CD4-positive, alpha-beta T cell treated with Interleukin-15 for 4 hours (primary cell): ENCODE measurements around the gene PECR.
"Not testable (repeated sequence)": the region's sequence is repeated elsewhere in the genome, so short reads cannot be mapped to it uniquely, and the experiment has no call there.

ENCODE experiments used
- DNase-seq: peaks from one replicate; pipeline ENCODE4 v3.0.0-alpha.2; 2020; ENCODE audit warnings: low spot score

The PECR gene

GRCh38 chr2:216029416-216030129, 52.0 kb downstream of the PECR start:
- DNase-seq, result no peak

DNA sequence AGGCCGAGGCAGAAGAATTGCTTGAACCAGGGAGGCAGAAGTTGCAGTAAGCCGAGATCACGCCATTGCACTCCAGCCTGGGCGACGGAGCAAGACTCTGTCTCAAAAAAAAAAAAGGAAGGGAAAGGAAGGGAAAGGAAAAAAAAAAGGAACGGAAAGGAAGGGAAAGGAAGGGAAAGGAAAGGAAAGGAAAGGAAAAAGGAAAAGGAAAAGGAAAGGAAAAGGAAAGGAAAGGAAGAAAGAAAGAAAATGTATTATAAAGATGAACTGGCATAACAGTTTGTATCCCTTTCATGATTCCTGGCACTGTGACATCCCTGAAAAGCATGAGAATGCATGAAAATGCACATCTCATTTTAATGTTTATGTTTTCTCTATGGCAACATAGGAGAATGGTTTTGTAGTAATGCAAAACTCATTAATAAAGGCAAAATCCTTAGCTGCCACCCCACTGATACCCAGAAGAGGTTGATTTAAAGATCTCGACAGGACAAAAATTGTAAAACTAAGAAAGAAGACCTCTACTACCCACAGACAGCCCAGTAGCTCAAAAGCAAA, 56.8 kb downstream of the PECR start:
- DNase-seq, result no peak

DNA sequence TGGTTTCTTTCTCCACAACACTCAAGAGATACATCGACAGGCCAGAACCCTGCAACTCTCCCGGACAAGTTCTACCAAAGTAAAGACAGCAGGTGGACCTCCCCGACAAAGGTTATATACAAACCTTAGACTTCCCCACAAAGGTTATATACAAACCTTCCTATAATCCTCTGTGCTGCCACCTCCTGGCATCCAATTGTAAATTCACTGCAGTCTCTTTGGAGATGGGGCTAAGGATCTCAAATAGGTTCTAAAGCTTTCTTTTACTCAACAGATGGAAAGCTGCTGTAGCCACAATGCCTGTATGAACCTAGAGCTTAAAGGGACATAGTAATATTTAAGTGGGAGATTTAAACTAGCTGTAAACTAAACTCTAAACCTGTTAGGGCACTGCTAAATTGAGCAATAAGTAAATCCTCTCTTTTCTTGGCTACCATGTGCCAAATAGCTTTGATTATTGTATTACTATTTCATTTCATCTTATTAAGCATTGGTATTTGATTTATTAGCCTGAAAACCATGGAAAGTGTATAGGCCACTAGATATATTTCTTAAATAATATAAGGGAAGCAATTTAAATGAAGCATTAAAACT, 58.5 kb downstream of the PECR start:
- DNase-seq, result peak; percentile 45

DNA sequence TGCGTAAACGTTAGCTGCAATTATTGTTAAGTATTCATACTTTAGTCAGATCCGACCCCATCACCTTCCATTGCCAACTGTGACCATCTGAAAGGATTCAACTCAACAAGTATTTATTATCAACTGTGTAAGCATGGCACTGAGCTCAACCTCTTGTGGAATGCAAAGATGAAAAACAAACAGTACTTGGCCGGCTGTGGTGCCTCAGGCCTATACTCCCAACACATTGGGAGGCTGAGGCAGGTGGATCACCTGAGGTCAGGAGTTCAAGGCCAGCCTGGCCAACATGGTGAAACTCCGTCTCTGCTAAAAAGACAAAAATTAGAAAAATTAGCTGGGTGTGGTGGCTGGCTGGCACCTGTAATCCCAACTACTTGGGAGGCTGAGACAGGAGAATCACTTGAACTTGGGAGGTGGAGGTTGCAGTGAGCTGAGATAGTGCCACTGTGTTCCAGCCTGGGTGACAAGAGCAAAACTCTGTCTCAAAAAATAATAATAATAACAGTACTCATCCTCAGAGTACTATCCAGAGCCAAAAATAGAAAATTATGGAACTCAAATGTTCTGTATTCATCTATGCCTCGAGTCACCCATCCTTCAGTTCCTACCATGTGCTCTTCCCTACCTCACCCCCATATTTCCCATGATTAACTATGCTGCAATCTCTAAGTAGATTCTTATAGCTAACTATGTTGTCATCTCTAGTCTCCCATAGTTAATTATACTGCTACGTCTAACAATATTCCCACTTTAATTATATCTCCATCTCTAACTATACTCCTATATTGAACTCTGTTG, 59.6 kb downstream of the PECR start:
- no peak for DNase-seq

GRCh38 chr2:216018709-216019108, 62.9 kb downstream of the PECR start:
- no peak for DNase-seq

DNA sequence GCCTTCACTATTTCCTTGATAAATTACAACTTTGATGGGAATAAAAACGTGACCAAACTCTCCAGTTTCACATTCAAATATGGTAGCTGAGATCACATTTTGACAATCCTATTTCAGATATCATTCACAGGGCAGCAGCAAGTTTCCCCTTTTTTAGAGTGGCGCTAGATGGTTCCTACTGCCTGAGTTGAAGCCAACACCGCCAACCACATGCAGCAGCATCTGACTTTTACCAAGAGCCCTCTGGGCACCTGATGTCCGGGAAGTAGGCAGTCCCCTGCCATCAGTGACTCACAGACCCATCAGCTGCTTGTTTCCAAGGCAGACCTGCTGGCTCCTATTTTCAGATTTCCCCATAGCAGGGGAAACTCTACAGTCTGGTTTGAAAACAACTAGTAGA, 64.2 kb downstream of the PECR start:
- DNase-seq, result peak; percentile 36

- DNase-seq, result no peak
Observed at GRCh38 chr2:216016581-216016980, 65.0 kb downstream of the PECR start.

DNA sequence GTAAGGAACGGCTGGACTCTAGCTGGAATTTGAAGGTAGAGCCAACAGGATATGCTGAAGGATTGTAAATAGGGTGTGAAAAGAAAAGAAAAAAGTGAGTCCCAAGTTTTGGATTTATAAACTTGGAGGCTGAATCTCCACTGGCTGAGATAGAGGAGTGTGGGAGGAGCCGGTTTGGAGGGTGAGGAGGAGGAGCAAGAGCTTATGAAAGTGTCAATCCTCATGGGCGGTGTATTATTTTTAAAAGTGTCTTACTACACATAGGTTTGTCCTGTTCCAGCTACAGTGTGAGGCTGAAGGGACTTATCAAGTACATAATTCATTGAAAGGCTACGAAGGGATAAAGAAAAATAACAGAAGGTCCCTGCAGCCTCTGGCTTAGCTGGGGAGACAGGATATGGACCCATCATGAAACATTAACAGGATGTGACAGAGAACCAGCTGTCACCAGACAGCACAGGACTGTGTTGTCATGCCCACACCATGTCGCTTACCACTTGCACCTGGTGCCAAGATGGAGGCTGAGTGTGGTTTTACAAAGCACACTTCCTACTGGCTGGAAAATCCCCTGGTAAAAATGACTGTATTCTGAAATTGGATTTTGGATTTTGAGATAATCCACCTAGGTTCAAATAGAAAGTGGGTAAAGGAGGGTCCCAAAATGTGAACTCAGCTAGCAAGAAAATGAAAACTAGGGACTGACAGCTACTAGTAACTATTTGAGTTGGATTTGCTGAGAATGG, 65.7 kb downstream of the PECR start:
- DNase-seq, result peak; percentile 45

DNA sequence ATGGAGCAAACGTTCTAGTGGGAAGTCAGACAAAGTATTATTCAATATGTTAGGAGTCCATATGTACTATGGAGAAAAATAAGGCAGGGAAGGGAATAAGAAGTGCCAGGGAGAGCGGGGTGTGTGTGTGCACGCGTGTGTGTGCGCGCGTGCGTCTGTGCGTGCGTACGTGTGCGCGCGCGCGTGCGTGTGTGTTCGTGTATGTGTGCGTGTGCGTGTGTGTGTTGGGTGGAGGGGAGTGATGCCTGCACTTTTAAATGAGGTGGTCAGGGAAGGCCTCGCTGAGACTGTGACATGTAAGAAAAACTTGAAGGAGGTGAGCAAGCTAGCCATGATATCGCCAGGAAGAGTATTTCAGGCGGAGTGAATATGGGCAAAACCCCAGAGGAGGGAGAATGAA, 66.6 kb downstream of the PECR start:
- DNase-seq, result no peak

DNA sequence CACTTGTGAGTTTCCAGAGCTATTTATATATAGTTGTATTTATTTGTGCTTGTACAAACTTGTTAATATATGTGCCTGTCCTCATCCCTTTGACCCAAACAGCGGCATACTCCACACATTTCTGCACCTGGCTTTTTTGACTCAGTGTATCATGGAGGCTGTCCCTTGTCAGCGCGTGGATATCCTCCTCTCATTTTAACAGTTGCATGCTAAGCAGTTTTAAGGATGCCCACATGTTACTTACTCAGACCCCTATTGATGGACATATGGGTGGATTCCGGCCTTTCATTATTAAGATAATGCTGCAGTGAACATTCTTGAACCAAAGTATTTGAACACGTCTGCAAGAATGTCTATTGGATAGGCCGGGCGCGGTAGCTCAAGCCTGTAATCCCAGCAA, 67.6 kb downstream of the PECR start:
- DNase-seq, result no peak

- peak; percentile 83 for DNase-seq
Observed at GRCh38 chr2:216013080-216013909, 68.3 kb downstream of the PECR start, which contains the start of gene MREG. TSS of gene MREG (minus strand) at chr2:216013551. CDS start at chr2:216013327, 224 bp downstream.

- DNase-seq, result no peak
Observed at GRCh38 chr2:216012830-216013079, 68.9 kb downstream of the PECR start.

DNA sequence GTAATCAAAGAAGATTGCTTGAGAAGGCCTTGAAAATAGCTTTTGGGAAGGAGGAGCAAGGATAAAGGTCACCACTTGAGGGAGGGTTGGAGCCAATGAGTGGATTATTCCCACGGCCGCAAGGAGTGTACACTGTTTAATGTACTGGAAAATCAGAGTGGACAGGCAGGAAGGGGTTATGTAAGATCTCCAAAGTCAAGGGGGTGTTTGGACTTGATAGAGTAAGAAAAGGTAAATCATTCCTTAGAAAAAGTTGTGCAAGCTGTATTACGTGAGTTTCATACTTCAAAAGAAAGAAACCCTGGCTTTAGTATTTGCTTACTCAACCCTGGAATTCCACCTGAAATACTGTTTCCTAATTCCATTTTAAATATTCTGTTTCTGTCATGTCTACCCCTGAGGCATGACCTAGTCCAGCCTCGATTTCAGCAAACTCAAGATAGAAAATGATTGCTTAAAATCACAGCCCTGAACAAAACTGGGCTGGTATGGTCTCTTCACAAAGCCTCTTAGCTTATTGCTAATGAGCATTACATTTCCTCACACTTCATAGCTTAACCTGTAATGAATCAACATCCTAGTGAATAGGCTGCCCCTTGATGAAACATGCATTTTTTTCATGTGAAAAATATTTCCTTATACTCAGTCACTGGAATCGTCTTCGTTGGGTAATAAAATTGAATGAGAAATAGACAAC, 69.3 kb downstream of the PECR start:
- DNase-seq, result no peak

DNA sequence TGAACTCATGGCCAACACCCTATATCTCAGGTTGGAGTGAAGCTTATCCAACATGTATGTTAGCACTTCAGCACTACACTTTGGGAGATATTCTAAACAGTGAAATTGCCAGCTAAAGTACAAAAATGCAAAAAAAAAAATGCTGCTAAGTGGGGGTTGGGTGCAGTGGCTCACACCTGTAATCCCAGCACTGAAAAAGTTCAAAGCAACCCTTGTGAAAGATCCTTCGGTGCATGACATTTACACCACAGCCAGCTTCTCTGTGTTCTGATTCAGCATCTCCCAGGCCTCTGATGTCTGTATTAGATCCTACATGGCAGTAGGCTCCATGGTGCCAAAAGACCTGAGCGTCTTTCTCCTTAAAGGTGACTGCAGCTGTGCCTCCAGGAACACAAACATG, 72.4 kb downstream of the PECR start:
- not testable (repeated sequence) for DNase-seq

GRCh38 chr2:216008387-216008786, 73.2 kb downstream of the PECR start:
- no peak for DNase-seq

DNA sequence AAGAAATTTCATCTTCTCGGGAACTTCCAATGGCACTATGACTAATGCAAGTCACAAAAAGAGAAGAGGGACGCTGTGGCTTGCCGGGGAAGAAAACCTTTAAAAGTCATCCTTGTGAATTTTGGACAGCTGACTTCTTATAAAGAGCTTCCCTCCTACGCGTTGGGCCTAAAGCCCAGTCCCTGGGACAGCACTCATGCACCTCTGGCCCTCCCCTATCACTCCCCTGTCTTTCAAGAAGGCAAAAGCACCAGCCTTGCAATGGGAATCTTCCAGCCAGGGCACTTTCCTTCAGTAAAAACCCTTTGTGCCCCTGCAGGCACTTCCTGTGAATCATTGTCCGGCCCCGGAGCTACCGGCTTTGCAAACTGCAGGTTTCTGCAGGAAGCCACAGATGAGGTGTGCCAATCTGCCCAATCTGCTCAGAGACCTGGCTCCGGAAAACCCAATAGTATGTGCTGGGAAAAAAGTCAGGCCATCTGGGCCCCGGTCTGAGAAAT, 75.4 kb downstream of the PECR start:
- DNase-seq, result peak; percentile 35

- DNase-seq, result no peak
Observed at GRCh38 chr2:216004697-216005283, 76.8 kb downstream of the PECR start.

GRCh38 chr2:216003876-216004696, 77.5 kb downstream of the PECR start:
- no peak for DNase-seq

GRCh38 chr2:216002693-216003092, 78.9 kb downstream of the PECR start:
- DNase-seq, result no peak
